ENCODE results near the gene AP1B1.
"Not testable (repeated sequence)": the region's sequence is repeated elsewhere in the genome, so short reads cannot be mapped to it uniquely, and the experiment has no call there.

Gene AP1B1

GRCh38 chr22:29387921-29388758 lies at the start of gene AP1B1:
TSS of gene AP1B1 (minus strand) at chr22:29388570. CDS start at chr22:29367243, 21,327 bp downstream.
- DNase-seq (ENCODE audit: low read depth) = peak; percentile 53

DNA sequence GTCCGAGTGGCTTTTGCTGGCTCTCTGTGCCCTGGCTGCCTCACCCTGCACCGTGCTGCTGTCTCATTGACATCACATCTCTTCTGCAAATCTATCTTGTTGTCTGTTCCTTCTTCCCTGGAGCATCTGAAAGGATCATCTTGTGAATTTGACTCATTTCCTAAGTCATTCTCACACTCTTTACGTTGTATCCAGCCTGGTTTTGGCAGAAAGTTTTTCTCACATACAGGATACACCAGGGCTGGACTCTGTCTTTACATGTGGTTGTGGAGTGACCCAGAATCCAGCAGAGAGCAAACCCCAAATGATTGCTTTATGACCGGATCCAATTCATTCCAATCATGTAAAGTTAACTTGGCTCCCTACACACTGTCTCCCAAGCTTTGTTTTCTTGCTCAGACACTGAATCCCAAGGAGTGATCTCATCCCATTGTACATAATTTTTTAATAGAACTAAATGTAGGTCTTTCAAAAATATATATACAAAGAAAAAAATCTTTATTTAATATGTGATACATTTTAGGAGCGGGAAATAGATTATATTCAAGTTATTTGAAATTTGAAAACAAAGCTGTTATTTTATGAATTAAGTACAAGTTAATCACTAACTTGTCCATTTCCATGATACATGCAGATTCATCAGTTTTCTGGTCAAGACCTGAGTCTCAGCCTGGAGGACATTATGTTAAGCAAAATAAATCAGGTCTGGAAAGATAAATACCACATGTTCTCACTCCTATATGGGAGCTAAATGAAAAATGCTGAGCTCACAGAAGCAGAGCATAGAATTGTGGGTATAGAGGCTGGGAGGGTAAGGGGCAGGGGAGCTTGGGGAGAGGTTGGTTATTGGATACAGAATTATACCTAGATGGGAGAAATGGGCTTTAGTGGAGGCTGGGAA lies 47.1 kb upstream of the AP1B1 start:
- no peak for DNase-seq (ENCODE audit: low read depth)

- no peak for DNase-seq (ENCODE audit: low read depth)
These were observed 45.9 kb upstream of the AP1B1 start for GRCh38 chr22:29434288-29434687.

DNA sequence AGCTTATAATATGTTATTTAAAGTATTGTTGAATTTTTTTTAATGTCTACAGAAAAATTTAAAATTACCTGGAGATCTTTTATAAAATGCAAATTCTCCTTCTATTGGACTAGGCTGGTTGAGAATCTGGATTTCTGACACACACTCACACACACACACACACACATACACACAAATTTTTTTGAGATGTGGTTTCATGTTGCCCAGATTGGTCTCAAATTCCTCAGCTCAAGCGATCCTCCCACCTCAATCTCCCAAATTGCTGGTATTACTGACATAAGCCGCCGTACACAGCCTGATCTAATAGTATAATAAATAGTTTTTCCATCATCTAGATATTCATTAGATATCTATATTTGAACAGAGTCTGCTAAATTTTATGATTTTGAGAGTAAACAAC lies 45.5 kb upstream of the AP1B1 start:
- no peak for DNase-seq (ENCODE audit: low read depth)

DNA sequence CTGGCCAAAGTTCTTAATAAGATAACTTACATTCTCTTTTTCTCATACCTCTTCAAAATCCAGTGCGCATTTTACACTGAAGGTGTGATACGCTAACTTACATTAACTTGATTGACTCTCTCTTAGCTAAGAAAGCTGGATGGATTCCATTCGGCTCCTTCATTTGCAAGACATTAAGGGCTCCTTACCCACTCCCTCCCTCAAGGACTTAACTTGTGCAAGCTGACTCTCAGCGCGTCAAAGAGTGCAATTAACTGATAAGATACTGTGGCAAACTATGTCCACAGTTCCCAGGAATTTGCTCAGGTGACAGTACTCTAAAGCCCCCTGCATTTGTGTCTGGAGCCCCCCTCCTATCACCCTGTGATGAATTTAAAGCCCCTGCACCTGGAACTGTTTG lies 43.6 kb upstream of the AP1B1 start:
- DNase-seq (ENCODE audit: low read depth) = no peak

GRCh38 chr22:29427176-29427760 lies 38.9 kb upstream of the AP1B1 start:
- DNase-seq (ENCODE audit: low read depth) = no peak

- no peak for DNase-seq (ENCODE audit: low read depth)
These were observed 38.1 kb upstream of the AP1B1 start for GRCh38 chr22:29426476-29426875.

- not testable (repeated sequence) for DNase-seq (ENCODE audit: low read depth)
These were observed 30.3 kb upstream of the AP1B1 start for GRCh38 chr22:29418704-29419103.

- DNase-seq (ENCODE audit: low read depth) = not testable (repeated sequence)
These were observed 26.7 kb upstream of the AP1B1 start for GRCh38 chr22:29414951-29415591.

- not testable (repeated sequence) for DNase-seq (ENCODE audit: low read depth)
These were observed 24.4 kb upstream of the AP1B1 start for GRCh38 chr22:29412772-29413171.

GRCh38 chr22:29411569-29412211 lies 23.3 kb upstream of the AP1B1 start:
- not testable (repeated sequence) for DNase-seq (ENCODE audit: low read depth)

DNA sequence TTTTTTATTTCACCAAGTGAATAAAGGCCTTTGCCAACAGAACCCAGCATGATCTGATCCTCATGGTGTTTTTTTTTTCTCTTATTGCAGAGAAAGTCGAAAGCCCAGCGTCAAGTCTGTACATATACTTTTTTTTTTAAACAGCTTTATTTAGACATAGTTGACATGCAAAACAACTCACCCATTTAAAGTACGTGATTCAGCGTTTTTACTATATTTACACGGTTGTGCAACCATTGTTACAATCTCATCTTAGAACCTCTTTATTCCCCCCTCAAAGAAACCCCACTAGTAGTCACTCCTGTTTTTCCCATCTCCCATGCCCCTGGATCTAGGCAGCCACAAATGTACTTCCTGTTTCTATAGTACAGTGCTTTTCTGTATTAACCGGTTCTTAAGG lies 20.6 kb upstream of the AP1B1 start:
- no peak for DNase-seq (ENCODE audit: low read depth)

DNA sequence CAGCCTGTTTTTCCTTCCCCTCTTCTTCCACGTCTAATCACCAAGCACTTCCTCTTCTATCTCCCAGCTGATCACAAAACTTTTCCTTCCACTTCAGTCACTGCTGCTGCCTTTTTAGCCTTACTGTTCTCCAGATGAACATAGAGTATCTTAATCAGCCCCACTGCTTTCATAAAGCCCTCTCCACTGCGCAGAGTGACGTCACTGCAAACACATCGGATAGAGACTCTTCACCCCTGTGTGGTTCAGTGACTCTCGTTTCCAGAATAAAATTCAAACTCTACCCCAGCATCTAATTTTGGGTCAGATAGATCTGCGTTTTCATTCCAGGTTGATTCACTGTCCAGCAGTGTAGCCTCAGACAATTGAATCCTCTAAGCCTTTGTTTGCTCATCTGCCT lies 13.2 kb upstream of the AP1B1 start:
- DNase-seq (ENCODE audit: low read depth) = not testable (repeated sequence)

DNA sequence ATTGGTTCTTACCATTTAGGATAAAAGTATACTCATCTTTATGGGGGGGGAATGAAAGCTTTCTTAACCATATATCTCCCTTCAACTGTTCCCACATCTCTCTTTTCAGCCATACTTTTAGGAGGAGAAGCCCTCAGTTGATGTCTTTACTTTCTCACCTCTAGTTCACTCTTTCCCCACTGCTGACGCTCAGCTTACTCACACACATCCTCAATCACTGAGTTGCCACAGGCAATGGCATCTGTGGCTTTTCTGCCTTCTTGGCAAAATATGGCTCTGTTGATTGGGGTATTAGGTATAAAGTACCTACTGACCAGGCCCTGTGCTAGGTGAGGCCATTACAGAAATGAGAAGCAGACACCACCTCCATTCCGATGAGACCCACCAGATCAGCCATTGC lies 12.2 kb upstream of the AP1B1 start:
- no peak for DNase-seq (ENCODE audit: low read depth)

- DNase-seq (ENCODE audit: low read depth) = no peak
These were observed 9.4 kb upstream of the AP1B1 start for GRCh38 chr22:29397791-29398190.

- DNase-seq (ENCODE audit: low read depth) = no peak
These were observed 7.8 kb upstream of the AP1B1 start for GRCh38 chr22:29396126-29396525.

- peak; percentile 38 for DNase-seq (ENCODE audit: low read depth)
These were observed 6.7 kb upstream of the AP1B1 start for GRCh38 chr22:29394931-29395581.

- no peak for DNase-seq (ENCODE audit: low read depth)
These were observed 4.7 kb upstream of the AP1B1 start for GRCh38 chr22:29393019-29393608.

DNA sequence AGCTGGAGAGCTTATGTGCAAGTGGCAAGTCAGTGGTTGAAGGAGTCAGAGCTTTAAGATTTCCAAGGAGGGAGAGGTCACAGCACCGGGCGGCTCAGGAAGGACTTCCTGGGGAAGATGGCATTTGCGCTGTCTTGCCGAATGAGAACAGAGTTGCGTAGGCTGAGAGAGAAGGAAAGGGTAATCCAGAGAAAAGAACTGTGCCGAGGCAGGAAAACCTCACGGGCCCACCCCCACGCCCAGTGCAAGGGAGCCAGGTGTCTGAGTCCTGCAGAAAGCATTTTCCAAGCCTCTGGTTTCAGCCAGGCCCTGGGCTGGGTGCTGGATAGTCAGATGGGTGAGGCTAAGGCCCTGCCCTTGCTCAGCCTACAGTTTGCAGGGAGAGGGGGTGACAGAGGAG lies 3.2 kb upstream of the AP1B1 start:
- no peak for DNase-seq (ENCODE audit: low read depth)

GRCh38 chr22:29390270-29390669 lies 1.9 kb upstream of the AP1B1 start:
- no peak for DNase-seq (ENCODE audit: low read depth)

GRCh38 chr22:29388759-29389090 lies 355 bp upstream of the AP1B1 start:
- DNase-seq (ENCODE audit: low read depth) = no peak
